GM19452 (cell line): ENCODE results near the gene SNX14.
A peak's percentile ranks its signal among the peaks of the same experiment; 100 is the strongest.

Source experiments
- ATAC-seq: cut with Tn5 transposase; IDR thresholded peaks from one replicate; pipeline ENCODE4 v1.9.1; 2021; ENCODE audit not compliant: unreplicated experiment

SNX14 gene

GRCh38 chr6:85468326-85468725 lies 125.3 kb downstream of the SNX14 start:
- ATAC-seq = no peak

DNA sequence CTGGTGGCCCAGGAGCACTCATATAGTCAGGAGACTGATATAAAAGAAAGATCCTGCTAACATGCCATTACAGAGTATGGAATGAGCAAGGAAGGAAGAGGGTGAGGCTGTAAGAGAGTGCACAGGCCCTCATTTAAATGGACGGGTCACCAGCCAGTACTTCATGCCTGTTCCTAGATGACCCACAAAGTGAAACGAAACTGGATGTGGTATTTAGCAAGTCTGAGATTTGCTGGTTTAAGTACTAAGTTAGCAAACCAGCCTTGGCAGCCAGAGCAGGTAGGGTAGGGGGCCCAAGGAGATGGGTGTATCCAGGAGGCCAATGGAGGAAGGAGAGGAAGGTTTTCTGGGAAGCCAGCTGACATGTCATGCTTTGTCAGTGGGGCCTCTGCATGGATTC lies 127.9 kb downstream of the SNX14 start:
- peak; percentile 55 for ATAC-seq

DNA sequence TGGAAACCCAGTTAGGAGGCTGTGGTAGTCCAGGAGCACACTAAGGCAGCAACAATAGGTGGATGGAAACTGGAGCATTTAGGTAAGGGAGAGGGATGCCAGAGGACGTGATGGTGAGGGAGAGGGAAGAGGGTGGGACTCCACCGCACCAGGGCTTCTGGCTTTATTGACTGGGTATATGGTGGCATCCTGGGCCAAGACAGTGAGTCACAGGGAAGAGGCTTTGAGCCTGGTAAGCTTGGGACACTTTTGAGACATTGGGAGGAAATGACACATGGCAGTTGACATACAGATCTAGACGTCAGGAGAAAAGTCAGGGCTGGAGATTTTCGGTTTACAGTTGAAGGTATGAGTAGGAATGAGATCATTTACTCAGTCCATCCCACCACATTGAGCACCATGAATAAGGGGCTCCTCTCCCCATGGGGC lies 128.9 kb downstream of the SNX14 start:
- no peak for ATAC-seq

- ATAC-seq = no peak
Measured at GRCh38 chr6:85464260-85464644, 129.4 kb downstream of the SNX14 start.

GRCh38 chr6:85463621-85464259 lies 129.9 kb downstream of the SNX14 start:
- no peak for ATAC-seq

DNA sequence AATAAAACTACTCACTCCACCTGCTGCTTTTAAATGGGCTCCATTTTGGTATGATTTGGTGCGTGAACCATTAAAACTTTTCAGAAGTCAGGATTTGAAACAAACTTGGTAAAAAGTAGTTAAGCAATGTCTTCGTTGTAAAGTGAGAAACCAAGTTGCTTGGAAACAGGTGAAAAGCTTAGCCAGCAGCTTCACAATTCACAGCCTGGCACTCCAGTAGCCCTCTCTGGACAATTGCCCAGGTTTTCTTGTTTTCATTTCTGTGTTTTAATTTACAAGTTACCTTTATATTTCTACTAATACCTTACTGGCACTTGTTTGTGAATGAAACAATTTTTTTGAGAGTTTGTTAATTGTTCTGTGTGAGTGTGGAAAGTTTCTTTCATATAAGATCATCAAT lies 131.0 kb downstream of the SNX14 start:
- ATAC-seq = no peak

- peak; percentile 0 for ATAC-seq
Measured at GRCh38 chr6:85461798-85462170, 131.9 kb downstream of the SNX14 start.

DNA sequence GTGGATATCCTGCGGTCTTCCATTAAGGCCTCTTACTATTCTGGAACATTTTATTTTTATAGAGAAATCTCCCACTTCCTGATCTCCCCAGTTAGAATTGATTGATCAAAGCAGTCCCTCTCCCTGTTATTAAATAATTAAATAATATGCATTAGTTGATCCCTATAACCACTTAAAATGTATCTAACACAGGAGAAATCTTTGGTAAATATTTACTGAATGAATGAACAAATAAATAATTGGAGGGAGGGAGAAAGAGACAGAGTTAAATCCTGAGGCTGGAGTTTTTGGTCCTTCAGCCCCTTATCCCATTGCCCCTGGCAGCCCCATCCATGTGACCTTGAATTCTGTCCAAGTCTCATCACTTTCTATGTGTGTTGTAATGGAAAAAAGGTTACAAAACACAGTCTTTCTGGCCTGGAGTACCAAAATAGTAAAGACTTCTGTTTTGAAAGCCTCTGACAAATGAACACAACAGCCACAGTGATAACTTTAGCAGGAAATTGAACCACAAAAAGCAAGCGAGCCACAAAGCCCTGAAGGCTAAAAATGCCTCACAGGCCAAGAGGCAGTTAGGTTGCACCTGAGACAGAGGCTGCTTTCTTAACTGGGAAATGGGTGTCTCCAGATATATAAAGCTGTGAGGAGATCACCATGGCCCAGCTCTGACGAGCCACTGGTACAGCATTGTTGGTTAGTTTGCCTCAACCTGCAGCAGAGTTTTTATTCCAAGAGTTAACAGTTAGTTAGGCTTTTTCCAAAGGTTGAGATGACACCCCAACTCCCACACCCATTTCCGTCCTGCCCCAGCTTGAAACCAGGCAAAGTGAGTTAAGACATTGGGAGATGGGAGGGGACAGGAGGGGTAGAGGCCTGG lies 132.5 kb downstream of the SNX14 start:
- ATAC-seq = peak; percentile 77

GRCh38 chr6:85460154-85460920 lies 133.3 kb downstream of the SNX14 start:
- no peak for ATAC-seq

DNA sequence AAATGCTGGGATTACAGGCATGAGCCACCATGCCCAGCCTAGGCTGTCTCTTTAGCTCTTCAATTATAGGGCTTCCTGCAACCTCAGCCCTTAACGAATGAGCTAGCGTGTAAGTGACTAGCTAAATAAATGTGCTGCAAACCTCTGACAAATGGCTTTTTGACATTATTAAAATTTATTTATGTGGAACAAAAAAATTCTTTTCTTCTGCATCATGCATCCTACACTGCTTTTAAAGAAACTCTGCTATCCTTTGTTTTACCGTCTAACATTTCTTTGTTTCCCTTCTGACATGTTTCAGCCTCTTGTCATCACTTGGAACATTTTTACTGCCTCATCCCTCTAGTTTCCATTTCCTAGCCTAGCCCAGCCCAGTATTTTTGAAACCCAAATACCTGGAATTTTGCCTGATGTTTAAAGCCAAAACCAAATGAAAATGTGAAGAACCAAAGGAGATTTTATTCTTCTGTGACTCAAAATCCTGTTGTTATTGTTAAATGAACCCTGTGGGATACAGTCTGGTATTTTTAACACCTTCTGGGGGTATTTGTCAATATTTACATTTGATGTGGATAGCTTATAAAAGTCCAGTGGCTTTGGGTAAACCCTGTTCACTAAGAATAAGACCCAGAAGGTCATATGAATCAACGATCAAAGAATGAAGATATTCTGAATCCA lies 134.3 kb downstream of the SNX14 start:
- no peak for ATAC-seq

DNA sequence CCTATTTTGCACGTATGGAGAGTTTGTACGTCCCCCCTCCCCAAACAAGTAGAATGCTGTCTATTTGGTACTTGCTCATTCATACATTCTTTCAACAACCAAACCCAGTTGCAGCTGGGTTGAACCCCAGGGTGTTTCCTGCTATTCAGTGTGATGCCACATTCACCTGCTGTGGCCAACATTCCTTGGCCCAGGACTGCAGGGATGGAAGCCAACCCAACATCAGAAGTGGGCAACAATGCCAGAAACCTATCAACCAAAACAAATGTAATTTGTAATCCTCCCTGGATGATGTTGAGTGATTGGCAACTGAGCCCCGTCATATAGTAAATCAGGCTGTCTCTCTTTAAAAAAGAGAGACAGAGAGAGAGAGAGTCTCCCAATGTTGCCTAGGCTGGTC lies 134.9 kb downstream of the SNX14 start:
- no peak for ATAC-seq

DNA sequence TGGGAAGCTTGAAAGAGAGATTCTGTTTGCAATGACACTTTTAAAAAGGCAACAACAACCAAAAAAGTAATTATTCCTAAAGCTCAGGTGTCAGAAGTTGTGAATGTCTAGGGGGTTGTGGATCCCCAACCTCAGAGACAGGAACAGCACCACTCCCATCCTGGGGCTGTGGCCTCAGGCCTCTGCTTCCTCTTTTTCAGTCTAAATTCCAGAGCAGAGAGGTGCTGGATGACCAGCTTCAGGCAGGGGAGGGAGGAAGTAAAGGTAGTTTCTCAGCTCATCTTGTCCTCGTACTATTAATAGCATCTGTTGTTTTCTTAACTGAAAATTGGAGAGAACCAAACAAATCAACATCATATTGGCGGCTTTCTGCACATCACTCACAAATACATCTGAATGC lies 135.5 kb downstream of the SNX14 start:
- ATAC-seq = no peak

GRCh38 chr6:85456782-85457181 lies 136.9 kb downstream of the SNX14 start:
- no peak for ATAC-seq
